Esophagus muscularis mucosa (tissue), 4 donors: ENCODE results near the gene CCDC177. TPM values are rescaled to one million over a fixed set of nuclear protein-coding genes. Genes with fewer than 3 reads are reported as not detected.
A peak's percentile ranks its signal among the peaks of the same experiment; 100 is the strongest.

Experiments
- DNase-seq: peaks from one replicate; pipeline ENCODE4 v3.0.0-alpha.2; 2017; ENCODE audit errors: extremely low spot score
- H3K27ac ChIP-seq, 4 donors: fragments of 200-600 bp; sonication (generic); replicated peaks in 1 of 4; 1 replicate in 3 of 4; 2 replicates in 1 of 4; pipeline ENCODE4 v1.5.1; 2016 to 2019; ENCODE audit warnings: mild to moderate bottlenecking in 1 of 4
- H3K27me3 ChIP-seq, 4 donors: fragments of 200-600 bp; sonication (generic); one replicate each; pipeline versions ENCODE4 v1.5.1 to v1.6.0; 2016 to 2019
- H3K36me3 ChIP-seq, 4 donors: fragments of 200-600 bp; sonication (generic); one replicate each; pipeline ENCODE4 v1.5.1; 2016 to 2019
- H3K4me1 ChIP-seq, 4 donors: fragments of 200-600 bp; sonication (generic); one replicate each; pipeline ENCODE4 v1.5.1; 2016 to 2019
- H3K4me3 ChIP-seq, 4 donors: fragments of 200-600 bp; sonication (generic); 1 replicate in 2 of 4; 2 replicates in 2 of 4; pipeline ENCODE4 v1.5.1; 2016 to 2019; ENCODE audit warnings: mild to moderate bottlenecking in 4 of 4, moderate library complexity in 1 of 4
- H3K9me3 ChIP-seq, 4 donors: fragments of 200-600 bp; sonication (generic); 1 replicate in 3 of 4; 2 replicates in 1 of 4; pipeline ENCODE4 v1.5.1; 2016 to 2019
- EP300 ChIP-seq: sonication (generic); formaldehyde crosslinking; IDR thresholded peaks from one replicate; pipeline ENCODE4 v1.6.1; 2017; ENCODE audit warnings: antibody characterized with exemption
- POLR2A ChIP-seq: fragments of 450-650 bp; IDR thresholded peaks from one replicate; pipeline ENCODE4 v1.6.1; 2017; ENCODE audit warnings: antibody characterized with exemption, moderate library complexity, mild to moderate bottlenecking, low read depth
- POLR2AphosphoS5 ChIP-seq, 2 donors: sonication (generic); formaldehyde crosslinking; IDR thresholded peaks; one replicate each; pipeline ENCODE4 v1.6.1; 2017; ENCODE audit warnings: antibody characterized with exemption in 2 of 2
- WGBS: methylation state at CpG from one replicate; pipeline ENCODE4 v1.1.5; 2018; 5-methylcytosine and 5-hydroxymethylcytosine counted together
- intact Hi-C: fragments of 100-400 bp; cut with DNase I; formaldehyde crosslinking; loops from one replicate; pipeline ENCODE4 v1.15.1; 2023
- total RNA-seq, 4 donors: library from RNA; depleted of rRNA; stranded (reverse); fragments of >200 nt; gene quantifications; one replicate each; pipeline versions ENCODE4 v1.1.0 to v1.2.1, GENCODE V29; 2016
- TF ChIP-seq, protein P1 (sequence below), 3 experiments: fragments of 200-600 bp in 2 of 3; fragments of 450-650 bp in 1 of 3; sonication (generic) in 2 of 3; IDR thresholded peaks; one replicate each; pipeline ENCODE4 v1.5.1; 2017 to 2019; ENCODE audit warnings: antibody characterized with exemption in 3 of 3, mild to moderate bottlenecking in 2 of 3, moderate library complexity in 1 of 3

Gene CCDC177
- total RNA-seq = not detected

DNA sequence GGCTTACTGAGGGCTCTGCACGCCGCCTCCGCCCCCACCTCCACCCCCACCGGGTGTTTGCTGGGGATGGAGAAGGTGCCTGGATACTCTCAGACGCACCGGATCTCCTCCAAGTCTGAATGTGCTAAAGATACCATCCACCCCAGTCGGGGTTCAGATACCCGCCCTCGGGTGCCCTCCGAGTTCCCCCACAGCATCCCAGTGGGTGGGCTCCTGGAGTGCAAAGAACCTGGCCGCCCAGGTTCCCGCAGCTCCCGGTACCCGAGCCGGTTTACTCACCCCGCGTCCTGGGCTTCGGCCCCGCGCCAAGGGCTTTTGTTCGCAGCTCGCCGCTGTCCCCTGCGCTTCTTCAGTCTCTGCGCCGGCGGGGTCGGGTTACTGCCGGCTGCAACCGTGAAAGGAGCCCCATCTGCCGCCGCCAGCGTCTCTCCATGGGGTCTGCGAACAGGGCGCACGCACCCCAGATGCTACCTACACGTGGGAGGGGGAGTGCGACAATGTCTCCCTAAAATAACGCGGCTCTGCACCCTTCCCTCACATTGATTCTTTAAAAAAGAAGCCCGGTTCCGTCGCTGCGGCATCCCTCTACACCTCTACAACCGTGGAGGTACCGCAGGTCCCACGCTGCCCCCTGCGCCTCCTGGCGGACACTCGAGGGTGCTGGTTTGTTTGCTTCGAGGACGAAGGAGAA is at the start of gene CCDC177:
TSS of gene CCDC177 (minus strand) at position 609 of the 691 bp plus-strand sequence. CDS start 1,249 bp downstream, outside the sequence.
- WGBS = under 1% methylated on average over 21 of the region's 52 CpGs

GRCh38 chr14:69624136-69624535 is 49.5 kb upstream of the CCDC177 start:
- Histone ChIP-seq H3K4me1 (peaks cover 68 to 99% (median 94%) of the 10 kb centered on the region in 4 donors), H3K27me3 (no peaks in the 10 kb centered on the region)
- no peak for DNase-seq

More for the DNA sequence above, at the start of gene CCDC177:
- TF ChIP-seq EP300 (no peak), POLR2A (no peak), POLR2AphosphoS5 (IDR thresholded peaks at IDR 0.05) (no peak)
- TF ChIP-seq, protein P1, sequence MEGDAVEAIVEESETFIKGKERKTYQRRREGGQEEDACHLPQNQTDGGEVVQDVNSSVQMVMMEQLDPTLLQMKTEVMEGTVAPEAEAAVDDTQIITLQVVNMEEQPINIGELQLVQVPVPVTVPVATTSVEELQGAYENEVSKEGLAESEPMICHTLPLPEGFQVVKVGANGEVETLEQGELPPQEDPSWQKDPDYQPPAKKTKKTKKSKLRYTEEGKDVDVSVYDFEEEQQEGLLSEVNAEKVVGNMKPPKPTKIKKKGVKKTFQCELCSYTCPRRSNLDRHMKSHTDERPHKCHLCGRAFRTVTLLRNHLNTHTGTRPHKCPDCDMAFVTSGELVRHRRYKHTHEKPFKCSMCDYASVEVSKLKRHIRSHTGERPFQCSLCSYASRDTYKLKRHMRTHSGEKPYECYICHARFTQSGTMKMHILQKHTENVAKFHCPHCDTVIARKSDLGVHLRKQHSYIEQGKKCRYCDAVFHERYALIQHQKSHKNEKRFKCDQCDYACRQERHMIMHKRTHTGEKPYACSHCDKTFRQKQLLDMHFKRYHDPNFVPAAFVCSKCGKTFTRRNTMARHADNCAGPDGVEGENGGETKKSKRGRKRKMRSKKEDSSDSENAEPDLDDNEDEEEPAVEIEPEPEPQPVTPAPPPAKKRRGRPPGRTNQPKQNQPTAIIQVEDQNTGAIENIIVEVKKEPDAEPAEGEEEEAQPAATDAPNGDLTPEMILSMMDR (IDR thresholded peaks at IDR 0.05) = peak; percentile 62 to 79 (median 69)
- Histone ChIP-seq H3K4me3 (peak within 1 kb of the TSS; percentile 17 to 62 (median 45)), H3K27ac (no peak within 1 kb of the TSS), H3K27me3 (peaks cover 0 to 94% (median 54%) of the 10 kb centered on the region in 4 donors), H3K4me1 (peaks cover 28 to 43% (median 39%) of the 10 kb centered on the region in 4 donors), H3K36me3 (no peaks in the 10 kb centered on the region), H3K9me3 (no peaks in the 10 kb centered on the region)
- intact Hi-C loops = loop anchor here (5.0 kb wide), 1 partner anchor 37 kb away; no protein-coding TSS in a partner anchor
- DNase-seq = no peak

GRCh38 chr14:69620981-69621380 is 46.3 kb upstream of the CCDC177 start:
- no peak overlapping the region for H3K4me3 ChIP-seq
- no peaks in the 10 kb centered on the region for H3K36me3 ChIP-seq
- peaks cover 88 to 99% (median 98%) of the 10 kb centered on the region in 4 donors for H3K4me1 ChIP-seq
- intact Hi-C loops = no loop called here
- peak overlapping the region in 3 of 4 donors; percentile 15 to 99 (median 37) for H3K27ac ChIP-seq
- WGBS = 81% methylated on average over 2 of the region's 2 CpGs
- no peak for DNase-seq
- TF ChIP-seq POLR2AphosphoS5 (IDR thresholded peaks at IDR 0.05) (no peak), EP300 (no peak), POLR2A (no peak)
- TF ChIP-seq, protein P1 (IDR thresholded peaks at IDR 0.05) = no peak
- no peaks in the 10 kb centered on the region for H3K27me3 ChIP-seq
- no peaks in the 10 kb centered on the region for H3K9me3 ChIP-seq

More at GRCh38 chr14:69624136-69624535, 49.5 kb upstream of the CCDC177 start:
- no peaks in the 10 kb centered on the region for H3K36me3 ChIP-seq
- WGBS = 95% methylated on average over 4 of the region's 4 CpGs
- H3K4me3 ChIP-seq = no peak overlapping the region
- intact Hi-C loops = no loop called here
- no peaks in the 10 kb centered on the region for H3K9me3 ChIP-seq
- no peak for TF ChIP-seq POLR2AphosphoS5 (IDR thresholded peaks at IDR 0.05)
- no peak for TF ChIP-seq EP300
- TF ChIP-seq POLR2A = no peak
- TF ChIP-seq, protein P1 (IDR thresholded peaks at IDR 0.05) = no peak
- no peak overlapping the region for H3K27ac ChIP-seq

GRCh38 chr14:69620211-69620611 is 45.5 kb upstream of the CCDC177 start:
- 57% methylated on average over 5 of the region's 5 CpGs for WGBS
- no peaks in the 10 kb centered on the region for H3K9me3 ChIP-seq
- peak overlapping the region in 3 of 4 donors; percentile 97 to 100 (median 99) for H3K27ac ChIP-seq
- no peak overlapping the region for H3K4me3 ChIP-seq
- H3K27me3 ChIP-seq = no peaks in the 10 kb centered on the region
- intact Hi-C loops = no loop called here
- peaks cover 88 to 99% (median 97%) of the 10 kb centered on the region in 4 donors for H3K4me1 ChIP-seq
- H3K36me3 ChIP-seq = no peaks in the 10 kb centered on the region
- TF ChIP-seq POLR2A (no peak), POLR2AphosphoS5 (IDR thresholded peaks at IDR 0.05) (no peak), EP300 (no peak)
- TF ChIP-seq, protein P1 (IDR thresholded peaks at IDR 0.05) = no peak
- DNase-seq = no peak
